ENCODE measurements around the gene CDCA8.

- TF ChIP-seq CTCF (IDR thresholded peaks at IDR 0.05; ENCODE audit: low read depth, low read length) (no peak), EZH2phosphoT487 (IDR thresholded peaks at IDR 0.05; ENCODE audit: low read depth) (no peak)
Observed at GRCh38 chr1:37752213-37752582, 59.9 kb downstream of the CDCA8 start.

Measured in OCI-LY3 (cell line).